ENCODE results near the gene ABCC10.
"Not testable (repeated sequence)": the region's sequence is repeated elsewhere in the genome, so short reads cannot be mapped to it uniquely, and the experiment has no call there.

The ABCC10 gene

DNA sequence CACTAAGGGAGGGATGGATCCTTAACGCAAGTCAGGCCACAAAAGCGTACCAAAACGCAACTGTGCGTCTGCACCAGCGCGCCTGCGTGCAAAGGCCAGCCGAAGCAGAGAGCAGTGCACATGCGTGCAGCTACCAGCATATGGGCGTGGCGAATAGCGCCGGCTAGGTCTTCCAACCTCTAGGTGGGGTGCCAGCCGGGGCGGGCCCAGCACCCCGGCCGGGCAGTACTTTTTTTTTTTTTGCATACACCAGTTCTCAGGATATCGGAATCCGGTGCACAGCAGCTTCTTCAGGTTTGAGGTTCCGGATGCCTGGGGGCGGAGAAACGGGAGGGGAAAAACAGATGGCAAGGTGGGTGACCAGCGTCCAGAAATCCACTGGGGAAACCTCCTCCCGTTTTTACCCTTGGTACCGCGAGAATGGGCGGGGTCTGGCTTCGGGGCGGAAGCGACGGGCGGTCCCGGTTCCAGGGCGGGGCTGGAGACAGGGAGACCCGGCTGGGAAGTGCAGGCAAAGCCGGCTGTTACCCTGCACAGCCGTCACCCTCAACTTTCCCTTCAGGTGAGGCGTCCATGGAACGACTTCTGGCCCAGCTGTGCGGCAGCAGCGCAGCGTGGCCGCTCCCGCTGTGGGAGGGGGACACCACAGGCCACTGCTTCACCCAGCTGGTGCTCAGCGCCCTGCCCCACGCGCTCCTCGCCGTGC lies at the start of gene ABCC10:
TSS of gene ABCC10 (plus strand) at position 136 of the 706 bp plus-strand sequence. CDS start at position 574, 438 bp downstream.
- DNase-seq: peak; percentile 55 to 98 (median 88)

DNA sequence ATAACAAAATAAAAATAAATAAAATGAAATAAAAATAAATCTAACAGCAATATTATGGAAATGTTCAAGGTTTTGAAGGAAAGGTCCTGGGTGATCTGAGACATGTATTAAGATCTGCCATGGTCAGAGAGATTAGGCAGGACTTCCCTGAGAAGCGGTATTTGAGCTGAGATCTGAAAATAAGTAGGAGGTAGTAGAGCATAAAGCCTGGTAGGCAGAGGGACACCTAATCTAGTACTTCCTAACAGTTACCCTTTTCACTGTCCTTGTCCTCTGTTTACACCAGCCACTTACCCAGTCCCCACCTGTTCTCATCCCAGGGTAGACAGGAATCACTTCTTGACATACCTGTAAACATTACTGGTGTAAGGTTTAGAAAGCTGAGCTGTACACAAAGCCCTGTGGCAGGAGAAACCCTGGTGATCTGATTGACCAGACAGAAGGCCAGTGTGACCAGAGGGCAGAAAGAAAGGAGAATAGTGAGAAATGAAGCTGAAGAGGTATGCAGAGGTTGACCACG lies 49.6 kb upstream of the ABCC10 start:
- DNase-seq: no peak

- DNase-seq: no peak
Observed at GRCh38 chr6:43378631-43379030, 48.7 kb upstream of the ABCC10 start.

GRCh38 chr6:43380858-43381257 lies 46.5 kb upstream of the ABCC10 start:
- not testable (repeated sequence) for DNase-seq

DNA sequence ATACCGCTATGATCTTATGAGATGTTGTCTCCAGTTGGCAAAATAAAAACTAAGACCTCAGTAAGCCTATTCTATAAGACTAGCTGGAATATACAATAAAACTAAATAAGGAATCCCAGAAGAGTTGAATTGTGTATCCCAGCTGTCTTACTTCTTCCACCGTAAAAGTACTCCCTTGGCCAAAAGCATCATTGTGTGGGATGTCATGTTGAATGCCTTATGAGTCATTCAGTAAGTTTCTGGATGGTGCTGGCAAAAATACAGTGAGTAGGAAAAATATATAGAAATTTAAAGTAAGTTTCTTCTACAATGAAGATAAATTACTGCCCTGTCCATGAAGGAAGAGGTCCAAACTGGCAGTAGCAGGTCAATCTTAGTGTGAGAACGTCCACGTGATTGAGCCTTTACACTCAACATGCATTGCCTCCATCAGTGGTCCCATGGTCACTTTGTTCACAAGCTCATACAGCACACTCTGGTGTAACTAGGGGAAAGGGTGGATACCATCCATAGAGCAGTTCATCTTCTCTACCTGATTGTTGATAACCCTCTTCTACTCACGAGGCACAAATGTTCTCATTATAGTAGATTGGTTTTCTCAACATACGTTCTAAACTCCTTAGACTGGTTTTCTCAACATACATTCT lies 44.2 kb upstream of the ABCC10 start:
- DNase-seq: no peak

DNA sequence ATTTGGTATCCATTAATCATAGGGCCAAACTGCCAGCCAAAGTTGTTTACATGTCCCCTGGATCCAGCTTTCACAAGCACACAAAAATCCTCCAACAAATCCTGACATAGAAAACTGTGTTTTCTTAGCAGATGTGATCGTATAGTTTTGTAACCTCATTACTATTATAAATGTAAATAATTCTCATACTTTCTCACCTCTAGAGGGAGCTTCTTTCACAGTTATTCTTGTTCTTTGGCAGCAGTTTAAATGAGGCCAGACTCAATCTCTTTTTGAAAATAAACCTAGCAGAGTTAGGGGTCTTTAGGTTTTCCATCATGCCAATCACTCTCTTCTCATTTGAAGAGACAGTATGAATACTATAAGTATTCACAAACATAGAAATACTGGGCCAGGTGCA lies 40.8 kb upstream of the ABCC10 start:
- DNase-seq: no peak

DNA sequence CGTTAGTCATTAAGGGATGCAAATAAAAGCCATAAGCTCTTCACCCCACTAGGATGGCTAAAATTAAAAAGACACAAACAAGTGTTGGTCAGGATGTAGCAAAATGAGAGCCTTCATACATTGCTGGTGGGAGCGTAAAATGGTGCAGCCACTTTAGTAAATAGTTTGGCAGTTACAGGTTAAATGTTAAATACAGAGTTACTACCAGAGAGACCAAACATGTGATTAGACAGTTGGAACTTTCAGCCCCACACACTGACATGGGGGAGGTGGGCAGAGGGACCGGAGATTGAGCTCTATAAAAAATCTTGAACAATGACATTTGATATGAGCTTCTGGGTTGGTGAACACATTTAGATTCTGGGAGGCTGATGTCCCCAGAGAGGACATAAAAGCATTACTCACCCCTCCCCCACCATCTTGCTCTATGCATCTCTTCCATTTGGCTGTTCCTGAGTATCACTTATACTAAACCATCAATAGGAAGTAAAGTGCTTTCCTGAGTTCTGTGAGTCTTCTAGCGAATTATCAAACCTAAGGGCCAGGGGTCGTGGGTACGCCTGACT lies 37.5 kb upstream of the ABCC10 start:
- no peak for DNase-seq

DNA sequence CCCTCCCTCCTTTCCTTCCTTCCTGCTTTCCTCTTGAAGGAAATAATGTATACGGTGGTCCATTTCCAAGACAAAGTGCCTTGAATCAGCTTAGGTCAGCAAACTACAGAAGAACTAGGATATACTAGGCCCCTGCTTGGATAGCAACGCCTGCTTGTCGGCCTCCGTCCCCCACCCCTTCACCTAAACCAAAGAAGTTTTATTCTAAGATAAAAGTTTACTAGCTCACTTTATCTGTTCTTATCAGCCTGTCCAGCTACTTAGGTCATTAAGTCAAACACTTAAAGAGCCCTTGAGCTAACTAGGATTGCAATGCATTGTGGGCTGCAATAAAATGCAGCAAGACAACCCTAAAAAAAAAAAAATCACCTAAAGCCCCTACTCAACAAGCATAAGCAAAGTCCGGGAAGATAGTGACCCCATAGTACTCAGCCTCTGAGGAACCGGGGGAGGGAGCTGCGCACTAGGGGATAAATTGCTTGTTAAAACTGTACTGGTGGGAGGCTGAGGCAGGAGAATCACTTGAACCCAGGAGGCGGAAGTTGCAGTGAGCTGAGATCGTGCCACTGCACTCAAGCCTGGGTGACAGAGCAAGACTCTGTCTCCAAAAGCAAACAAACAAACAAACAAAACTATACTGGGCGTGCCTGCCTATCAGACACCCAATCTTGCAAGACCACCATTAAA lies 36.4 kb upstream of the ABCC10 start:
- not testable (repeated sequence) for DNase-seq

DNA sequence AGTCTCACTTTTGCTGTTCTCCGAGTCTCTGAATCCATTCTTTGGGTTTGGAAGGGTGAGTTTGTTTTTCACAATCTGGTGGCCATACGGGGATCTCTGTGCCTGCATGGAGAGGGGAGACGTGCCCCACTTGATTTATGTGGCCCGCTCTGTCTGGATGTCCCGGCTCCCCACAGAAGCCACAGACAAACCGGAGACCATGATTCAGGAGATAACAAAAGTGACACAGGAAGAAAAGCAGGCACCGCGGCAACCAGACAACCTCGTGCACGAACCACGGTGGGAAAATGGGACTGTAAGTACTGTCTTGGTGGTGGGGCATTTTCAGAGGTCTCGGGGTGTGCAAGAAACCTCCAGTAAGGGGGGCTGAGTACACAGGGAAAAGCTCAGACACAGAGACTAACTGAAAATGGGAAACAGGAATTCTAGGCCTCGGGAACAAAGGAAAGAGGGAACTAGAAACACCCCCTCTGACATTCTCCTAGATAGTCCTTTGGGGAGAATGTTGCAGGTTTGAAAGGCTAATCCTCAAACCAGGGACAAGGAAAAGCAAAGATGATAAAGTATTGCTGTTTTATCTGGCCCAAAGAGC lies 35.8 kb upstream of the ABCC10 start:
- DNase-seq: no peak

DNA sequence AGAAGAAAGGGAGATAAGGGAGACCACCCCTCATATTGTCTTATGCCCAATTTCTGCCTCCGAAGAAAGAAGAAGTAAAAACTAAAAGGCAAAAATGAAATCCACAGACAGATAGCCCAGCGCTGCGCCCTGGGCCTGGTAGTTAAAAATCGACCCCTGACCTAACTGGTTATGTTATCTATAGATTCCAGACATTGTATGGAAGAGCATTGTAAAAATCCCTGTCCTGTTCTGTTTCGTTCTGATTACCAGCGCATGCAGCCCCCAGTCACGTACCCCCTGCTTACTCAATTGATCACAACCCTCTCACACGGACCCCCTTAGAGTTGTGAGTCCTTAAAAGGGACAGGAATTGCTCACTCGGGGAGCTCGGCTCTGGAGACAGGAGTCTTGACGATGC lies 34.2 kb upstream of the ABCC10 start:
- DNase-seq: not testable (repeated sequence)

DNA sequence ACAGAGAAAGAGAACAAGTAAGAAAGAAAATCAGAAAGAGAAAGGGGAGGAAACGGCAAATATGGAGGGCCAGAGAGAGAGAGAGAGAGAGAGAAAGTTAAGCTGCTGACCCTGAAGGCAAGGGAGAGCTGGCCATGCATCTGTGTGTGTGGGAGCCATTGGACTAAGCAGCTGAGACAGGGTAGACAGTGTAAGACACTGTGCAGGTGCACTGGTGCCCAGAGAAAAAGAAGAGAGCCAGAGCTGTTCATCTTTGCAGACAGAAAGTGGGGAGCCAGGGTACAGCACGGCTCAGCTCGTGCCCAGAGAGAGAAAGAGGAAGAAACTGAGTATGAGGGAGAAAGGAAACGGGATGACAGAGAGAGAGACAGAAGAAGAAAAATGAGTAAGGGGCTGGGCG lies 33.7 kb upstream of the ABCC10 start:
- DNase-seq: no peak

- no peak for DNase-seq
Observed at GRCh38 chr6:43394982-43395381, 32.4 kb upstream of the ABCC10 start.

DNA sequence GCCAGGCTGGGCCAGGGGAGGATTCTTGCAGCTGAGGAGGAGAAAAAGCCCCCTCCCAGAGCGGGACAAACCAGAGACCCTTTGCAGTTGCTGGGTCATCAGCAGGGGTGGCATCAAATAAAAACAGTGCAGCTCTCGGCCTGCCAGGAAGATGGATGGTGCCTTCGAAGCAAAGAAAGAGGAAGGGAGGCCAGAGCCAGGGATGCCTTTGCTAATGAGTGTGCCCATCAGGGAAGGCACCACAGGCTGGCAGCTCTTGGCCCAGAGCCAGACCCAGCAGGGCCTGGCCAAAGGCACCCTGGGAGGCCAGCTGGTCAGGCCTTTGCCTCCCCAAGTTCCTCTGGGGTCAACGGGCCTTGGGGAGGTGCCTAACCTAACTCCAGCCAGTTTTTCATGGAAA lies 31.6 kb upstream of the ABCC10 start:
- peak in 16 of 51 donors; percentile 2 to 40 (median 6) for DNase-seq

DNA sequence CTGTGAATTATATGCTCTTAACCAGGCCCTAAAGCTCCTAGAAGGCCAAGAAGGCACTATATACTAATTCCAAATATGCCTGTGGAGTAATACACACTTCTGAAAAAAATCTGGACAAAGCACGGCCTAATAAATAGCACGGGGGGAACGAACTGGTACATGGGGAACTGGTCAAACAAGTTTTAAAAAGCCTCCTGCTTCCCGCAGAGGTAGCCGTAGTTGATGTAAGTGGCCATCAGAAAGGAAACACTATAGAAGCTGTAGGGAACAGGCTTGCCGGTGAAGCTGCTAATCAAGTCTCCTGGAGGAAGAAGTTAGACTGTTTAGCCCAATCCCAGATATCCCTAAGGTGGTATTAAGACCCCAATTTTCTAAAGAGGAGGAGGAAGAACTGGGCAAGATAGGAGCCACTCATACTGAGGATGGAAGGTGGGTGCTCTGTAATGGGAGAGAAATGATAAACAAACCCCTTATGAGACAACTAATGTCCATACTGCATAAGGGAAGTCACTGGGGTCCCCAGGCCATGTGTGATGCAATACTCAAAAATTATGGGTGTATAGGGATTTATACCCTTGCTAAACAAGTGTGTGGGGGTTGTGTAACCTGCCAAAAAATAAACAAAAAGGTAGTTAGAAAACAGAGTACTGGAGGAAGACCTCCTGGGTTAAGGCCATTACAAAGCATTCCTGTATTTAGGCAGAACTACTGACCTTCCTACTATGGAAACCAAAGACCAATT lies 30.8 kb upstream of the ABCC10 start:
- DNase-seq: no peak

GRCh38 chr6:43399932-43400487 lies 27.3 kb upstream of the ABCC10 start:
- no peak for DNase-seq

- DNase-seq: no peak
Observed at GRCh38 chr6:43401730-43402129, 25.6 kb upstream of the ABCC10 start.

DNA sequence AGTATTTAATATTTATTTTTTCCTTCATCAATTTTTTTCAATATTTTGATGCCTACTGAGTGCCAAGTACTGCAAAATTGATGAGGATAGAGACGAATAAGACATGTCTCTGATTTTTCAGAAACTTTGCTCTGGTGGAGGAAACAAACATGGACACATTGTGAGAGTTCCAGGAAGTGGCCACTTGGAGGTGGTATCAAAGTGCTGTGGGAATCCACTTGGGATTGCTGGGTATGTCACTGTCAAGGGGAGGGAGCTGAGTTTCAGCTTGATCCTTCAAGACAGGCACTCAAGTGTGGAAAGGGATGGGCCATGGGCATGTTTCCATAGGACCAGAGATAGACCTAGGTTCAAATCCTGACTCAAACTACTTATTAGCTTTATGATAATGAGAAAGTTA lies 24.5 kb upstream of the ABCC10 start:
- DNase-seq: no peak

DNA sequence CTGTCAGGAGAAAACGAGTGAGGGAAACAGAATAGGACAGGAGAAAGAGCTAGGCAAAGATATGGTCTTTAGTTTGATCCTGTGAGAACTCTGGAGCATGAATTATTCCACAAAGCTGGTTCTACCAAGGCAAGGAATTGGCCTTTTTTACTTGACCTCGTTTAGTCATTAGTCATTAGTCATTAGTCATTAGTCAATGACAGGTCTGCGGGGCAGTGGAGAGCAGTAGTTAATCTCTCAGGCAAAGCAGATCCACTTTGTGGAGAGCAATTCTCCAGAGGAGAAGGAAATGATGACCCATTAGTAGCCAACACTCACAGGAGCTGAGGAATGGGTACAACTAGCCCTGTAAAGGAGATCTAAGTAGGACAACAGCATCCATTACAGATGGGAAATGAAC lies 22.0 kb upstream of the ABCC10 start:
- DNase-seq: no peak

DNA sequence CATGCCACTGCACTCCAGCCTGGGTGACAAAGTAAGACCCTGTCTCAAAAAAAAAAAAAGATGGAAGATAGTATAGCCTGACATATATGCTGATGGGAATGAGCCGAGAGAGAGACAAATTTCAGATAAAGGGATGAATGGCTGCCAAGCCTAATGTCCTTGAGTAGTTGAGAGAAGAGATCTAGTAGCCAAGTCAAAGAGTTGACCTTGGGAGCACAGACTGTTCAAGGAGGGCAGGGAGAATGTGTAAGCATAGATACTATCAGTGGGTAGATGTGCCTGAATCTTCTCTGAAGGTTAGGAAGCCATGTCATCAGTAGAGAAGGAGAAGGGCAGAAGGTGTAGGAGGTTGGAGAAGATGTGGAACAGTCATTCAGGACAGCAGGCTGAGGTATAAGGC lies 20.0 kb upstream of the ABCC10 start:
- no peak for DNase-seq

DNA sequence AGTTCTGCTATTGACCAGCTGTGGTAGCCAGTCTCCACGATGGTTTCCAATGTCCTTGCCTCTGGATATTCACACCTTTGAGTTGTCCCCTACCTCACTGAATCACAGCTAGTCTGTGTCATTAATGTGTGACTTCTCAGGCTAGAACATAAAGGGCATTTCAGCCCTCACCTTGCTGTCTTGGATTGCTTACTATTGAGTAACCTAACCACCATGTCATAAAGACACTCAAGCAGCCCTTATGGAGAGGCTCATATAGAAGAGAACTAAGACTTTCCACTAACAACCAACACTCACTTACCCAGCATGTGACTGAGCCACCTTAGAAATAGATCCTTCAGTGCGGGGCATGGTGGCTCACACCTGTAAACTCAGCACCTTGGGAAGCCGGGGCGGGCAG lies 19.1 kb upstream of the ABCC10 start:
- no peak for DNase-seq

GRCh38 chr6:43410776-43411175 lies 16.6 kb upstream of the ABCC10 start:
- not testable (repeated sequence) for DNase-seq

Data from hypothalamus (tissue), 51 donors.